ENCODE data around the gene TOX3. TPM values are rescaled to one million over a fixed set of nuclear protein-coding genes. Genes with fewer than 3 reads are reported as not detected.

The TOX3 gene
- polyA plus RNA-seq, 1 donor from 2014 or later: 2.3 TPM

DNA sequence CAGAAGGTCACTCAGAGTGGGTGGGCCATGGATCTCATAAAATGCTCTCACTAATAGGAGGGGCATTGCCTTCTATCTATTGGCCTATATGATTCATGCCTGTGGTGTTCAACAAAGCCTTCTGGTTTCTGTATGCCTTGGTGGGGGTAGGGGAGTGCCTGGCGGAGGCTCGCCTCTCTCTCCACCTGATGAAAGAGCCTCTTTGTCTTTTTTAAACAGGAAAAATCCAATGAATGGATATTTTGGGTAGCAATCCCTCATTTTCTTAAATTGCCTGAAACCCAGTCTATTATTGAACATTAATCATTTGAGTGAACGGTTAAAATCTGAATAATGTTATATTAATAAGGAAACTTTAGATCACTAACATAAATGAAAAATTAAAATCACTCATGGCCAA lies 90.6 kb downstream of the TOX3 start:
- no peaks in the 10 kb centered on the region for H3K9me2 ChIP-seq (ENCODE audit: insufficient read depth, low read length)
- no peaks in the 10 kb centered on the region for H3K27me3 ChIP-seq (ENCODE audit: insufficient read depth, low read depth, low read length)
- no peak overlapping the region for H3K4me3 ChIP-seq (ENCODE audit: low read length)
- H3K27ac ChIP-seq (ENCODE audit: low read length): no peak overlapping the region
- no peak overlapping the region for H3K9ac ChIP-seq (ENCODE audit: low read length)
- no peaks in the 10 kb centered on the region for H3K79me2 ChIP-seq (replicated peaks; ENCODE audit: insufficient read depth, low read length)
- TF ChIP-seq EP300 (conservative IDR thresholded peaks at IDR 0.05; ENCODE audit: poor library complexity, severe bottlenecking): no peak
- TF ChIP-seq, protein P1, sequence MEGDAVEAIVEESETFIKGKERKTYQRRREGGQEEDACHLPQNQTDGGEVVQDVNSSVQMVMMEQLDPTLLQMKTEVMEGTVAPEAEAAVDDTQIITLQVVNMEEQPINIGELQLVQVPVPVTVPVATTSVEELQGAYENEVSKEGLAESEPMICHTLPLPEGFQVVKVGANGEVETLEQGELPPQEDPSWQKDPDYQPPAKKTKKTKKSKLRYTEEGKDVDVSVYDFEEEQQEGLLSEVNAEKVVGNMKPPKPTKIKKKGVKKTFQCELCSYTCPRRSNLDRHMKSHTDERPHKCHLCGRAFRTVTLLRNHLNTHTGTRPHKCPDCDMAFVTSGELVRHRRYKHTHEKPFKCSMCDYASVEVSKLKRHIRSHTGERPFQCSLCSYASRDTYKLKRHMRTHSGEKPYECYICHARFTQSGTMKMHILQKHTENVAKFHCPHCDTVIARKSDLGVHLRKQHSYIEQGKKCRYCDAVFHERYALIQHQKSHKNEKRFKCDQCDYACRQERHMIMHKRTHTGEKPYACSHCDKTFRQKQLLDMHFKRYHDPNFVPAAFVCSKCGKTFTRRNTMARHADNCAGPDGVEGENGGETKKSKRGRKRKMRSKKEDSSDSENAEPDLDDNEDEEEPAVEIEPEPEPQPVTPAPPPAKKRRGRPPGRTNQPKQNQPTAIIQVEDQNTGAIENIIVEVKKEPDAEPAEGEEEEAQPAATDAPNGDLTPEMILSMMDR (IDR thresholded peaks at IDR 0.05; ENCODE audit: poor library complexity, severe bottlenecking): no peak
- TF ChIP-seq MXI1 (conservative IDR thresholded peaks at IDR 0.05; ENCODE audit: poor library complexity, severe bottlenecking): no peak
- H2AFZ ChIP-seq (ENCODE audit: low read depth, low read length): no peak overlapping the region
- H3K4me2 ChIP-seq (ENCODE audit: low read length): no peak overlapping the region
- no peaks in the 10 kb centered on the region for H3K36me3 ChIP-seq (ENCODE audit: insufficient read depth, low read length)
- H4K20me1 ChIP-seq (ENCODE audit: insufficient read depth): no peaks in the 10 kb centered on the region
- H3F3A ChIP-seq (ENCODE audit: insufficient read depth, low read length, poor library complexity, severe bottlenecking): no peaks in the 10 kb centered on the region
- H3K9me3 ChIP-seq (ENCODE audit: low read length): no peaks in the 10 kb centered on the region

DNA sequence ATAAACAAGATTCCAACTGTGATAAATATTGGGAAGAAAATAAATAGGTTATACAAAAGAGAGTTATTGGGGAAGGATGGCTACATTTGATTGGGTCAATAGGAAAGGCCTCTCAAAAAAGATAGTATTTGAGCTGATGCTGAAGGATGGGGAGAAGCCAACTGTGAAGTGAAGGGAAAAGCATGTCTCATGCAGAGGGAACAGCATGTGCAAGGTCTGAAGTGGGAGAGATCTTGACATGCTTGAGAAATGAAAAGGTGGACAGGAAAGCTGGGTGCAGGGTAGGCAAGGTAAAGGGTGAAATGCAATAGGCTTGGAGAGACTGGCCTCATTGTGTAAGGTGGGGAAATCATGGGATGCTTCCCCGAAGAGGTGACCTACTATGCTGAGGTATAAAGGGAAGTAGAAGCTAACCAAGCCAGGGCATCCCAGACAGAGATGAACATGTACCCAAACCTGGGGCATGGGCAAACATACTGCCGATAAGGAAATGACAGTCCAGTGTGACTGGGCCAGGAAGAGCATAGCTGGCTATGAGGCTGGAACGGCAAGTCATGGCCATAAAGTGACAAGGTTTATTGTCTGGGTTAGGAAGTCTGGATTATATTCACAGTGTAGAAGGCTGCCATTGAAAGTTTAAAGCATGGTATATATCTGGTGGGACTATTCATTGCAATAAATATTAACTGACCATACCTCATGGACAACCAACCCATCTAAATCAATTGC lies 91.2 kb downstream of the TOX3 start:
- no peak overlapping the region for H3K27ac ChIP-seq (ENCODE audit: low read length)
- no peaks in the 10 kb centered on the region for H4K20me1 ChIP-seq (ENCODE audit: insufficient read depth)
- no peak overlapping the region for H2AFZ ChIP-seq (ENCODE audit: low read depth, low read length)
- no peaks in the 10 kb centered on the region for H3K27me3 ChIP-seq (ENCODE audit: insufficient read depth, low read depth, low read length)
- TF ChIP-seq, protein P2, sequence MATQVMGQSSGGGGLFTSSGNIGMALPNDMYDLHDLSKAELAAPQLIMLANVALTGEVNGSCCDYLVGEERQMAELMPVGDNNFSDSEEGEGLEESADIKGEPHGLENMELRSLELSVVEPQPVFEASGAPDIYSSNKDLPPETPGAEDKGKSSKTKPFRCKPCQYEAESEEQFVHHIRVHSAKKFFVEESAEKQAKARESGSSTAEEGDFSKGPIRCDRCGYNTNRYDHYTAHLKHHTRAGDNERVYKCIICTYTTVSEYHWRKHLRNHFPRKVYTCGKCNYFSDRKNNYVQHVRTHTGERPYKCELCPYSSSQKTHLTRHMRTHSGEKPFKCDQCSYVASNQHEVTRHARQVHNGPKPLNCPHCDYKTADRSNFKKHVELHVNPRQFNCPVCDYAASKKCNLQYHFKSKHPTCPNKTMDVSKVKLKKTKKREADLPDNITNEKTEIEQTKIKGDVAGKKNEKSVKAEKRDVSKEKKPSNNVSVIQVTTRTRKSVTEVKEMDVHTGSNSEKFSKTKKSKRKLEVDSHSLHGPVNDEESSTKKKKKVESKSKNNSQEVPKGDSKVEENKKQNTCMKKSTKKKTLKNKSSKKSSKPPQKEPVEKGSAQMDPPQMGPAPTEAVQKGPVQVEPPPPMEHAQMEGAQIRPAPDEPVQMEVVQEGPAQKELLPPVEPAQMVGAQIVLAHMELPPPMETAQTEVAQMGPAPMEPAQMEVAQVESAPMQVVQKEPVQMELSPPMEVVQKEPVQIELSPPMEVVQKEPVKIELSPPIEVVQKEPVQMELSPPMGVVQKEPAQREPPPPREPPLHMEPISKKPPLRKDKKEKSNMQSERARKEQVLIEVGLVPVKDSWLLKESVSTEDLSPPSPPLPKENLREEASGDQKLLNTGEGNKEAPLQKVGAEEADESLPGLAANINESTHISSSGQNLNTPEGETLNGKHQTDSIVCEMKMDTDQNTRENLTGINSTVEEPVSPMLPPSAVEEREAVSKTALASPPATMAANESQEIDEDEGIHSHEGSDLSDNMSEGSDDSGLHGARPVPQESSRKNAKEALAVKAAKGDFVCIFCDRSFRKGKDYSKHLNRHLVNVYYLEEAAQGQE (IDR thresholded peaks at IDR 0.05; ENCODE audit: borderline replicate concordance): no peak
- TF ChIP-seq MXI1 (conservative IDR thresholded peaks at IDR 0.05; ENCODE audit: poor library complexity, severe bottlenecking) (no peak), POLR2AphosphoS5 (IDR thresholded peaks at IDR 0.05) (no peak), TAF1 (IDR thresholded peaks at IDR 0.05; ENCODE audit: low read depth) (no peak), EP300 (conservative IDR thresholded peaks at IDR 0.05; ENCODE audit: poor library complexity, severe bottlenecking) (no peak), EZH2 (IDR thresholded peaks at IDR 0.05; ENCODE audit: borderline replicate concordance, insufficient read depth, low read length, poor library complexity, severe bottlenecking) (no peak), RAD21 (conservative IDR thresholded peaks at IDR 0.05) (no peak), SMC3 (conservative IDR thresholded peaks at IDR 0.05; ENCODE audit: poor library complexity) (no peak)
- TF ChIP-seq, protein P1 (IDR thresholded peaks at IDR 0.05; ENCODE audit: poor library complexity, severe bottlenecking): no peak
- no peaks in the 10 kb centered on the region for H3F3A ChIP-seq (ENCODE audit: insufficient read depth, low read length, poor library complexity, severe bottlenecking)
- no peak overlapping the region for H3K4me3 ChIP-seq (ENCODE audit: low read length)
- no peaks in the 10 kb centered on the region for H3K36me3 ChIP-seq (ENCODE audit: insufficient read depth, low read length)
- H3K4me2 ChIP-seq (ENCODE audit: low read length): no peak overlapping the region
- no peaks in the 10 kb centered on the region for H3K79me2 ChIP-seq (replicated peaks; ENCODE audit: insufficient read depth, low read length)
- H3K9ac ChIP-seq (ENCODE audit: low read length): no peak overlapping the region
- H3K9me3 ChIP-seq (ENCODE audit: low read length): no peaks in the 10 kb centered on the region
- no peaks in the 10 kb centered on the region for H3K9me2 ChIP-seq (ENCODE audit: insufficient read depth, low read length)
